ENCODE data around the gene FBXO22.

GRCh38 chr15:75945953-75946352, 42.3 kb downstream of the FBXO22 start:
- TF ChIP-seq CTCF (IDR thresholded peaks at IDR 0.05) (no peak), JUND (IDR thresholded peaks at IDR 0.05) (no peak), YY1 (IDR thresholded peaks at IDR 0.05; ENCODE audit: low read depth) (no peak), EZH2phosphoT487 (IDR thresholded peaks at IDR 0.05; ENCODE audit: borderline replicate concordance, low read depth) (no peak), POLR2AphosphoS5 (IDR thresholded peaks at IDR 0.05; ENCODE audit: low read depth, low read length) (no peak), USF2 (IDR thresholded peaks at IDR 0.05; ENCODE audit: borderline replicate concordance, low read depth, low read length) (no peak), GABPA (IDR thresholded peaks at IDR 0.05; ENCODE audit: low read depth) (no peak), TEAD4 (IDR thresholded peaks at IDR 0.05; ENCODE audit: borderline replicate concordance, insufficient read depth) (no peak)

Data from SK-N-SH (cell line).